CD4-positive, alpha-beta T cell treated with Interleukin-4 for 4 hours (primary cell): Measurements from ENCODE around the gene ZNF219.
A peak's percentile ranks its signal among the peaks of the same experiment; 100 is the strongest.

Experiments used
- DNase-seq: peaks from one replicate; pipeline ENCODE4 v3.0.0-alpha.2; 2020

The ZNF219 gene

GRCh38 chr14:21084998-21085853, 13.2 kb downstream of the ZNF219 start:
- DNase-seq, result no peak

- DNase-seq, result no peak
These were observed 14.1 kb downstream of the ZNF219 start for GRCh38 chr14:21084396-21084795.

- DNase-seq, result no peak
These were observed 14.7 kb downstream of the ZNF219 start for GRCh38 chr14:21083565-21084325.

- no peak for DNase-seq
These were observed 16.8 kb downstream of the ZNF219 start for GRCh38 chr14:21081521-21082142.

- DNase-seq, result no peak
These were observed 19.7 kb downstream of the ZNF219 start for GRCh38 chr14:21078726-21079125.

- no peak for DNase-seq
These were observed 20.2 kb downstream of the ZNF219 start for GRCh38 chr14:21078287-21078686.

GRCh38 chr14:21077672-21078071, 20.8 kb downstream of the ZNF219 start:
- DNase-seq, result no peak

GRCh38 chr14:21075719-21076437, 22.6 kb downstream of the ZNF219 start:
- no peak for DNase-seq

GRCh38 chr14:21074398-21075272, 23.8 kb downstream of the ZNF219 start:
- DNase-seq, result no peak

GRCh38 chr14:21073921-21074320, 24.5 kb downstream of the ZNF219 start:
- DNase-seq, result no peak

- no peak for DNase-seq
These were observed 25.6 kb downstream of the ZNF219 start for GRCh38 chr14:21072781-21073339.

GRCh38 chr14:21072031-21072473, 26.4 kb downstream of the ZNF219 start:
- DNase-seq, result no peak

GRCh38 chr14:21071225-21072030, 27.0 kb downstream of the ZNF219 start:
- peak; percentile 56 for DNase-seq

GRCh38 chr14:21070610-21071224, 27.7 kb downstream of the ZNF219 start:
- no peak for DNase-seq

GRCh38 chr14:21070083-21070609, 28.3 kb downstream of the ZNF219 start, which contains the start of gene ARHGEF40:
Gene ARHGEF40, plus strand, starts transcription at chr14:21070304. Its CDS starts 93 bp downstream, at chr14:21070397.
- DNase-seq, result no peak

GRCh38 chr14:21069388-21070082, 28.9 kb downstream of the ZNF219 start:
- DNase-seq, result no peak

- peak; percentile 73 for DNase-seq
These were observed 29.7 kb downstream of the ZNF219 start for GRCh38 chr14:21068521-21069387.
